K562 (cell line): ENCODE results near the gene CSNK1D. TPM values are rescaled to one million over a fixed set of nuclear protein-coding genes. Genes with fewer than 3 reads are reported as not detected.

Experiments
- ATAC-seq: fragments of 200-7000 bp; cut with Tn5 transposase; 3 replicates; pipeline ENCODE4 v1.9.1; 2020; ENCODE audit warnings: moderate library complexity
- BruUV-seq: library from RNA; stranded (reverse); fragments of 400-500 nt; replicated peaks from 2 replicates; lab custom pipeline; 2021; lab: Mats Ljungman, UMichigan
- CTCF ChIA-PET: fragments of 300-600 bp; formaldehyde crosslinking; extraction: SDS; loops from one replicate; lab custom pipeline; 2021; ENCODE audit warnings: low intra/inter-chr PET ratio; lab: Yijun Ruan, JAX
- POLR2A ChIA-PET: fragments of 300-600, 350-650 bp; sonication (Branson Sonifier 250); formaldehyde crosslinking; extraction: SDS; loops from one replicate; lab custom pipeline; 2021; ENCODE audit warnings: antibody characterized with exemption, inconsistent platforms; lab: Yijun Ruan, JAX
- DNase-seq, 4 experiments: peaks; one replicate each; pipeline versions ENCODE4 v3.0.0 to v3.0.0-alpha.2; 2011 to 2018; ENCODE audit warnings: low spot score in 3 of 4, mixed read lengths in 3 of 4; ENCODE audit errors: extremely low read depth in 1 of 4
- FAIRE-seq: peaks from 2 replicates; lab custom pipeline; 2011; peaks lifted over from hg19 to GRCh38; lab: Jason Lieb, UNC
- H2AFZ ChIP-seq: 2 replicates; pipeline ENCODE4 v1.6.0; 2011; ENCODE audit warnings: low read depth, low read length, control low read depth, inconsistent platforms
- H3K27ac ChIP-seq: fragments of 200-600 bp; 3 replicates; pipeline ENCODE4 v1.8.0; 2011; ENCODE audit warnings: low read depth, mild to moderate bottlenecking, control low read depth, inconsistent platforms, low read length, moderate library complexity, mixed read lengths; ENCODE audit errors: extremely low read depth
- H3K27me3 ChIP-seq, 2 experiments: fragments of 300-600 bp in 1 of 2; 2 replicates in 1 of 2; 3 replicates in 1 of 2; pipeline versions ENCODE4 v1.6.0 to v1.8.0; 2011; ENCODE audit warnings: inconsistent platforms in 2 of 2, low read length in 2 of 2, mild to moderate bottlenecking in 1 of 2, mixed read lengths in 1 of 2, moderate library complexity in 1 of 2; ENCODE audit not compliant: control insufficient read depth in 2 of 2, insufficient read depth in 2 of 2
- H3K36me3 ChIP-seq: fragments of 300-600 bp; 3 replicates; pipeline ENCODE4 v1.8.0; 2011; ENCODE audit warnings: mild to moderate bottlenecking, low read length, inconsistent platforms; ENCODE audit not compliant: control insufficient read depth, insufficient read depth
- H3K4me1 ChIP-seq, 2 experiments: fragments of 200-600 bp in 1 of 2; replicated peaks in 1 of 2; 2 replicates in 1 of 2; 3 replicates in 1 of 2; pipeline versions ENCODE4 v1.5.1 to v1.8.0; 2011; ENCODE audit warnings: inconsistent platforms in 2 of 2, low read length in 2 of 2, mild to moderate bottlenecking in 1 of 2, mixed read lengths in 1 of 2, moderate library complexity in 1 of 2; ENCODE audit not compliant: control insufficient read depth in 2 of 2, insufficient read depth in 2 of 2
- H3K4me2 ChIP-seq: 2 replicates; pipeline ENCODE4 v1.6.1; 2011; ENCODE audit warnings: low read length, control low read depth, inconsistent platforms, mixed read lengths; ENCODE audit not compliant: insufficient read depth
- H3K4me3 ChIP-seq: fragments of 200-600 bp; sonication (generic), shearing (Covaris generic); 2 replicates; pipeline ENCODE4 v1.5.1; 2016; ENCODE audit warnings: control low read depth, inconsistent platforms
- H3K79me2 ChIP-seq: fragments of 200-600 bp; 3 replicates; pipeline ENCODE4 v1.8.0; 2011; ENCODE audit warnings: low read length, inconsistent platforms; ENCODE audit not compliant: control insufficient read depth, insufficient read depth
- H3K9ac ChIP-seq, 2 experiments: 2 replicates each; pipeline versions ENCODE4 v1.6.0 to v1.6.1; 2011; ENCODE audit warnings: low read depth in 2 of 2, low read length in 2 of 2, control low read depth in 1 of 2, inconsistent platforms in 1 of 2, mild to moderate bottlenecking in 1 of 2, mixed read lengths in 1 of 2; ENCODE audit not compliant: insufficient read depth in 1 of 2
- H3K9me1 ChIP-seq: one replicate; pipeline ENCODE4 v1.6.0; 2011; ENCODE audit warnings: inconsistent platforms, mild to moderate bottlenecking, low read length, moderate library complexity; ENCODE audit not compliant: control insufficient read depth, insufficient read depth
- H3K9me3 ChIP-seq: replicated peaks from 2 replicates; pipeline ENCODE4 v1.5.1; 2011; ENCODE audit warnings: low read depth, low read length, inconsistent platforms; ENCODE audit not compliant: control insufficient read depth, insufficient read depth
- H4K20me1 ChIP-seq: replicated peaks from 2 replicates; pipeline ENCODE4 v1.6.1; 2011; ENCODE audit warnings: low read length, inconsistent platforms, mixed read lengths; ENCODE audit not compliant: control insufficient read depth, insufficient read depth
- MIER1 ChIP-seq: fragments of 450-650 bp; IDR thresholded peaks from 2 replicates; pipeline ENCODE4 v1.6.1; 2016; ENCODE audit warnings: antibody characterized with exemption, mild to moderate bottlenecking, low read depth
- POLR2AphosphoS5 ChIP-seq: IDR thresholded peaks from 2 replicates; pipeline ENCODE4 v1.6.1; 2011; ENCODE audit warnings: mild to moderate bottlenecking, low read depth, low read length, moderate library complexity; ENCODE audit not compliant: control insufficient read depth, insufficient read depth
- RBFOX2 ChIP-seq: fragments of 200-400 bp; formaldehyde crosslinking; IDR thresholded peaks from 2 replicates; pipeline ENCODE4 v1.6.1; 2017; ENCODE audit warnings: low read depth, mild to moderate bottlenecking, low read length, moderate library complexity
- ZNF316 ChIP-seq: fragments of 450-650 bp; IDR thresholded peaks from 2 replicates; pipeline ENCODE4 v1.6.1; 2016
- WGBS: fragments of 100-300 bp; shearing (Covaris generic); methylation state at CpG from one replicate; pipeline ENCODE4 v1.1.6; 2016; ENCODE audit warnings: low coverage, mixed read lengths; ENCODE audit not compliant: insufficient coverage; ENCODE audit errors: missing lambda C conversion rate; 5-methylcytosine and 5-hydroxymethylcytosine counted together
- in situ Hi-C: fragments of 300-500 bp; cut with MboI; formaldehyde crosslinking; loops from 4 replicates; pipeline ENCODE4 v1.15.0; 2018; ENCODE audit warnings: inconsistent platforms, mixed read lengths
- intact Hi-C: fragments of 100-400 bp; cut with micrococcal nuclease; formaldehyde crosslinking; loops from 2 replicates; pipeline ENCODE4 v1.14.2; 2022
- polyA plus RNA-seq, 8 experiments: library from polyadenylated mRNA; depleted of rRNA in 4 of 8; stranded (reverse) in 5 of 8; unstranded in 3 of 8; fragments of >200 nt; fragmentation: Nextera tagmentation in 2 of 8; fragmentation: Illumina TruSeq in 1 of 8; extraction: Ambion mirVana in 2 of 8; extraction: Trizol in 1 of 8; gene quantifications; 2 replicates each; pipeline versions ENCODE4 v1.2.1 to v1.2.3, GENCODE V29; 2011 to 2014; ENCODE audit warnings: inconsistent platforms in 1 of 8, missing spikeins in 1 of 8
- total RNA-seq, 7 experiments: library from RNA; depleted of rRNA in 6 of 7; stranded (reverse); fragments of >200 nt in 6 of 7; fragmentation: Illumina TruSeq in 2 of 7; extraction: Trizol in 2 of 7; gene quantifications; 2 replicates each; pipeline versions ENCODE4 v1.2.1 to v1.2.3, GENCODE V29; 2011 to 2021; ENCODE audit warnings: low replicate concordance in 1 of 7

The CSNK1D gene
- total and polyA plus RNA-seq, 9 of the 15 experiments (the other 6 are each of a cell fraction or from before 2014, with no cell fraction given) = 6.5 to 133 (median 41.3) TPM

- FAIRE-seq = no peak
- DNase-seq = no peak
- Histone ChIP-seq H2AFZ (no peak overlapping the region), H3K9me3 (no peaks in the 10 kb centered on the region), H3K4me2 (no peak overlapping the region), H3K4me3 (no peak overlapping the region), H3K4me1 (peaks cover 51 to 74% of the 10 kb centered on the region in 2 experiments), H3K36me3 (peaks cover 72% of the 10 kb centered on the region), H3K9me1 (peaks cover 16% of the 10 kb centered on the region), H4K20me1 (peaks cover 68% of the 10 kb centered on the region), H3K79me2 (peaks cover 85% of the 10 kb centered on the region), H3K27me3 (no peaks in the 10 kb centered on the region), H3K9ac (peak overlapping the region in 1 of 2 experiments; percentile 82; a peak in 2 of 4 replicates), H3K27ac (peak overlapping the region; percentile 6; the same call in 1 of the 3 replicates)
- no peak for ATAC-seq
- ChIA-PET POLR2A (interaction anchor here (0.7 to 2.7 kb wide), 5 partner anchors 12 to 22 kb away, joined by 4 to 20 read pairs (median 4); no protein-coding TSS in a partner anchor), CTCF (no interaction called here)
- TF ChIP-seq MIER1 (no peak), RBFOX2 (peak; percentile 56)
- intact Hi-C loops = no loop called here
- BruUV-seq = no TSS peak
- 82% methylated on average over 10 of the region's 13 CpGs for WGBS
- in situ Hi-C loops = no loop called here
Observed at GRCh38 chr17:82269882-82270500, 3.5 kb downstream of the CSNK1D start.

- ATAC-seq (no peak), DNase-seq (no peak), FAIRE-seq (peak; percentile 19)
- H3K9me1 ChIP-seq = peaks cover 16% of the 10 kb centered on the region
- H3K4me1 ChIP-seq = peaks cover 47 to 68% of the 10 kb centered on the region in 2 experiments
- H3K9ac ChIP-seq = peak overlapping the region in 1 of 2 experiments; percentile 82; a peak in 2 of 4 replicates
- H3K27me3 ChIP-seq = no peaks in the 10 kb centered on the region
- no peak overlapping the region for H2AFZ ChIP-seq
- ChIA-PET POLR2A (interaction anchor here (0.6 to 2.7 kb wide), 6 partner anchors 13 to 29 kb away, joined by 3 to 20 read pairs (median 4); no protein-coding TSS in a partner anchor), CTCF (no interaction called here)
- H3K4me2 ChIP-seq = 0 out of 2 replicates have a peak overlapping the region, but pooled peaks have one; percentile 2
- no TSS peak for BruUV-seq
- intact Hi-C loops (no loop called here), in situ Hi-C loops (no loop called here)
- H4K20me1 ChIP-seq = peaks cover 68% of the 10 kb centered on the region
- H3K79me2 ChIP-seq = peaks cover 90% of the 10 kb centered on the region
- H3K9me3 ChIP-seq = no peaks in the 10 kb centered on the region
- WGBS = 59% methylated on average over 10 of the region's 10 CpGs
- peaks cover 79% of the 10 kb centered on the region for H3K36me3 ChIP-seq
- H3K4me3 ChIP-seq = no peak overlapping the region
- no peak for TF ChIP-seq POLR2AphosphoS5
- TF ChIP-seq ZNF316 = peak; percentile 38; the same call in 1 of the 2 replicates
- H3K27ac ChIP-seq = peak overlapping the region; percentile 3; the same call in 1 of the 3 replicates
Observed at GRCh38 chr17:82269138-82269881, 4.2 kb downstream of the CSNK1D start.
